EH (cell line): ENCODE measurements around the gene PLPP4.
A peak's percentile ranks its signal among the peaks of the same experiment; 100 is the strongest.

ENCODE experiments used
- DNase-seq: peaks from one replicate; pipeline ENCODE4 v3.0.0-alpha.2; 2015; ENCODE audit warnings: low read depth

The PLPP4 gene

GRCh38 chr10:120490288-120490687, 33.3 kb downstream of the PLPP4 start:
- DNase-seq, result peak; percentile 11

GRCh38 chr10:120492346-120492745, 35.3 kb downstream of the PLPP4 start:
- DNase-seq, result peak; percentile 6

DNA sequence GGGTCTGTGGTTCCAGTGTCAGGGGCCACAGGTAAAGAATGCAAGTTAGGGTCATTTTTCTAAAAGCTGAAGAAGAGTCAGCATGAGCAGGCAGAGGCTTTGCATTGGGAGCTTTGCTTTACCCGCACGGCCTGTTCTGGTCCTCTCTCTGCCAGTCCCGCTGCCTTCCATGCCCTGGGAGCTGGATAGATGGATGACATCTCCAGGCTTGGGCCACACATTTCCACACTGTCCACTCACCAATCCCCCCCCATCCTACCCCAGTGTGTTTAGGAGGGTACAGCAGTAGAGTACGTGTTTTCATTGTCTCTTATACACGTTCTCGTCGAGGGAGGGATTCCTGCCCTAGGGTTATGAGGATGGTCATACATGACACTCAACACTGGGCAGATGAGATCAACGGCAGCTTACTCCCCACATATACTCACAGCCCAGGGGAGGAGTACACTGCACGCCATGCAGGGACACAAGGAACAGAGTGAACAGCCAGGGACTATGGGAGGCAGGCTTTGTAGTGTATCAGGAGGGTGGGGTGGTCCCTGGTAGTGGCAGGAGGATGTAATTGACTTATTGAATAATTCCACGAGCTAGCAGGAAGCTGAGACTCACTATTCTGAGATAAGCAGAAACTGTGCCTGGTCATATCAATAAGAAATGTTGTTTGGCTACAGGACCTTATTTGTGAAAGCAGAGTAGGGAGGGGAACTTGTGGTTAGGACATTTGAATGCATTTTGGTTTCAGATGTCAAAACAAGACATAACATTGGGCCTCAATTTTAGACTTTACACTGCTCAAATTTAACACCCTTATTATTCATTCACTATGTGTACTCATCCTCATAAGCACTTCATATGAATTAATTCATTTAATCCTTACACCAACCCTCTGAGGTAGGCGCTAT, 36.6 kb downstream of the PLPP4 start:
- no peak for DNase-seq

DNA sequence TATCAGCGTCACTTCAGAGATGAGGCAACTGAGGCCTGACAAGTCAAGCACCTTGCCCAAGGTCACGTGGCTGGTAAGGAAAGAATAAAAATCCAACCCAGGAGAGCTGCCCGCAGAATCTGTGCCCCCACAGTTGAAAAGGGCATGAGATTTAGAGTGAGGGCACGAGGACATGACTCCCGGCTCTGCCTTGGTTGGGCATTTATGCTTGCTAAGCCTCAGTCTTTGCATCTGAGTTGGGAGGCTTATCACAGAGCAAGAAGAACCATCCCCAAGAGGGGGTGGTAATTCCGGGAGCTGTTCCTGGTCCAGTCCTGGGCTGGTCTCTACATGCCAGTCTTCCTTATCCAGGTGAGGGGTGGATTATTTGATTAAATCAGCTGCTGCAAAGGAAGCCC, 37.3 kb downstream of the PLPP4 start:
- DNase-seq, result no peak

DNA sequence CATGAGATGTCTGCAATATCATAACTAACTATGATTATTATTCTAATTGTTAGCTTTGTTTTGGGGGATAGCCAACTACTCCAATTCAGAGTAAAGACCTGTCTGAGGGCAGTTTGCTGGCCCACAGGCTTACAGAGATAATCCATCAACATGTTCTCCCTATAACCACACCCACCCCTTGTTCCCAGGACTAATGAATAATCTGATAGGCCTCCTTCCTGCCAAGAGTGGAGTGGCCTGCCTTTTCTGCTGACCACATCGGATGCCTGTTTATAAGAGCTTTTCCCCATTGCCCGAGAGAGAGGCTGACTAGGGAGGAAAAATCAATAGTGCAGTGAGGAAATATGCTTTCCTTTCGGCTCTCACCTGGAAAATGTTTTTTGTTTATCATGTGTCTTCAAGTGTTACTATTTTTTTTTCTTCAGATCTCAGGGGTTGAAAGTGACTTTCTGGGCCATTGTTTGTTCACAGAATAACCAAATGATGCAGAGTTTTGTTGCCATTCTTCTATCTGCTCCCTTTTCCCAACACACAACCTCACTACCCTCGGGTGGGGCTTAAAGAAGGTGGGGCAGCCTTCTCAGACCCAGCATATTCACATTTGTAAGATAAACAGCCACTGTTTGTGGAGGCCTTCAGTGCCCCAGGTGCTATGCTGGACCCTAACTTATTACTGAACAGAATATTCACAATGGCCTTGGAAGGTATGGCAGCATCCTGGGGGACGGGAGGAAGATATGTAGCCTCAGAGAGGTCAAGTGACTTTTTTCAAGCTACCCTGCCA, 38.4 kb downstream of the PLPP4 start:
- peak; percentile 17 for DNase-seq

GRCh38 chr10:120499883-120500282, 42.9 kb downstream of the PLPP4 start:
- DNase-seq, result no peak

DNA sequence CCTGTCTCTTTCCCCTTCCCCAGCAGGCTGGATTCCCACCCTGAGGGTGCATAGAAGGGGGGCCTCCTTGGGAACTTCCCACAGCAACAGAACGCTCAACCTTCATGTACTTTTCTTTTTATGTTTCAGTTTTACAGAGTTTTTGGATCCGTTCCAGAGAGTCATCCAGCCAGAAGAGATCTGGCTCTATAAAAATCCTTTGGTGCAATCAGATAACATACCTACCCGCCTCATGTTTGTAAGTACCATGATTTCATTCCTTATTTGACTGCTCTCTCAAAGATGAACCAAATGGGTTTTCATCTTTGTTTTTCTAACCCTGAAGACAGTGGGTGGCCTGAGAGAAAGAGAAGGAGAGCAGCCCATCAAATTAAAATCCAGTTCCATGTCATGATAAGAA, 46.7 kb downstream of the PLPP4 start:
- DNase-seq, result peak; percentile 53

DNA sequence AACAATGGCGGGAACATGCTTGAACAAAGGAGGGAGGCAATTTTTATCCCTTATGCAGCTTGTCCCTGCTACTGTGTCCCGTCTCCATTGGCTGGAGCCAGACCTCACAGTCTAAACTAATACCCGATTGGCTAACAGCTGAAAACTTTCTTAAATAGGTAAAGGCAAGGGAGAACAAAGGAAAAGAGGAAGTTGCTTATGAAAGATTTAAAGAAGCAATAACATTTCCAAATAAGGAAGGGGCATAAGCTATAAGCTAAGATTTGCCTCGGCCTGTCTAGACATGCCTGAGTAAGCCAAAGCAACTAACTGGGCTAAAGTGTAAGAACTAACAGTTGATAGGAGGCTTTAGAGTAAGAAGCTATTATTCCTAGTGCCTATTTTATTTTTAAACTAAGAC, 47.2 kb downstream of the PLPP4 start:
- DNase-seq, result peak; percentile 47

- no peak for DNase-seq
Measured at GRCh38 chr10:120505056-120505455, 48.0 kb downstream of the PLPP4 start.

GRCh38 chr10:120505866-120506265, 48.8 kb downstream of the PLPP4 start:
- peak; percentile 29 for DNase-seq

GRCh38 chr10:120506674-120507073, 49.6 kb downstream of the PLPP4 start:
- peak; percentile 41 for DNase-seq

DNA sequence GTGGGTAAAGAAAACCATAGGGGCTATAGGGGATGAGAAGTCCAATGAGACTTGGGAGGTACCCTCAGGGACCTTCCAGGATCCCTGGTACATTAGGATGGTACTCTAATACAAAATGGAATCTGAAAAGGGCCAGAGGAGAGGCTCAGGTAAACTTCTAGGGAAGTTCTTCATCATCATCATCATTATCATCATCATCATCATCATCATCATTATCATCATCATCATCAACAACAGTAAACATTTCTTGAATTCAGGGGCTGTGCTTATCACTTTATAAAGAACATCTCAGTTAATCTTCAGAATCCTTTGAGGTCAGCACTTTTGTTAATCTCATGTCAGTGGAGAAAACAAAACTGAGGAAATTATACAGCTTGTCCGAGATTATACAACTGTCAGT, 50.1 kb downstream of the PLPP4 start:
- DNase-seq, result no peak

GRCh38 chr10:120507651-120508050, 50.6 kb downstream of the PLPP4 start:
- no peak for DNase-seq

GRCh38 chr10:120508393-120508792, 51.4 kb downstream of the PLPP4 start:
- DNase-seq, result peak; percentile 76

DNA sequence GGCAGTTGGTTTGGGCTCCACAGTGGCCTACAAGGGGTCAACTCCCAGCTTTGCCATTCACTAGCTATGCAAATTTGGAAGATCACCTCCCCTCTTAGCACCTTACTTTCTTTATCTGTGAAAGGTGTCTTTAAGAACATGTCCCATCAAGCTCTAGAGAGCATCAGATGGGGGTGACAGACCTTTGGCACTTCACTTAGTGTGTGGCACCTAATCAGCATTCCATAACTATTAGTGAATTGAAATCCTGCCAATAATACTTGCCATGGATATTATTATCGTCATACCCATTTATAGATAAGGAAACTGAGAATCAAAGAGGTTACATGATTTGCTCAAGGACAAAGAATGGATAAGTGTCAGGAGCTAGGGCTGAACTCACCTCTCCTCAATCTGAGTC, 51.9 kb downstream of the PLPP4 start:
- DNase-seq, result no peak

DNA sequence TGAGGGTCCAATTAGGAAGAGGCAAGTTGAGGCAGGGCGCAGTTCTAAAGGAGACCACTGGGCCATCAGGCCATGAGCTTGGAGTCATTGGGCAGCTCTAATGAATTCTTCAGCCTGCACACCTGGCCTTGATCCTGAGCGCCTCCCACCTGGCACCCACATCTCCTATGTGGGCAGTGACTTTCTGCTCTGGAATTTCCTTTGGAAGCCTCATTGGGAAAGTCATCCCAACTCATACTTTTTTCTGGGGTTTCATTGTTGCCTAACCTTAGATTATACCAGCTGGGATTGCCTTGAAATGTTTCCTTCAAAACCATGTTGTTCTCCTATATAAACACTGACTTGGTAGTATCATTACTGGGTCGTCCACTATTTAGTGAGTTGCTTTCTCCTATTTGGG, 54.1 kb downstream of the PLPP4 start:
- peak; percentile 26 for DNase-seq

- DNase-seq, result no peak
Measured at GRCh38 chr10:120513307-120513796, 56.3 kb downstream of the PLPP4 start.

- DNase-seq, result peak; percentile 59
Measured at GRCh38 chr10:120514035-120514620, 57.1 kb downstream of the PLPP4 start.

- DNase-seq, result no peak
Measured at GRCh38 chr10:120514959-120515358, 57.9 kb downstream of the PLPP4 start.

DNA sequence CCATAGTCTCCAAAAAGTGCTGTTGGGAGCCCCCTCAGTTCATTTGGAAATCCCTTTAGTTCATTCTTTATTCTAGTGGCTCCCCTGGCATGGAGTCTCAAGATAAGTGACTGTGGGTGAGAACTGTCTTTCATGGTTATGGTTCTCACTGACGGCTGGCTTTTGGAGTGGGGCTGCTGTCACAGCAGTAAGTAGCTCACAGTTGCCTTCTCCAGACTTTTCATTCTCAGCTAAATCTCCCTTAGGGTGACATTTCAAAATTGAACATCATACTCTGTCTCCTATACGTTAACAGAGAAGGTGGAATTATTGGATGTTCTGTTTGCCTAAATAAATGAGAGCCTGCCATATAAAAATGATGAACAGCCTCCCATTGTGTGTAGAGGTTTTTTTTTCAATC, 58.7 kb downstream of the PLPP4 start:
- no peak for DNase-seq

GRCh38 chr10:120516426-120516825, 59.4 kb downstream of the PLPP4 start:
- DNase-seq, result no peak

- no peak for DNase-seq
Measured at GRCh38 chr10:120517196-120517595, 60.2 kb downstream of the PLPP4 start.
